Mammary epithelial cell (primary cell): ENCODE results near the gene CD207.

Experiments used
- EZH2 ChIP-seq: IDR thresholded peaks from 2 replicates; pipeline ENCODE4 v1.6.1; 2012; ENCODE audit warnings: low read length, inconsistent platforms, borderline replicate concordance
- TF ChIP-seq, protein P1 (sequence below), 2 donors: IDR thresholded peaks in 1 of 2; conservative IDR thresholded peaks in 1 of 2; 2 replicates each; pipeline ENCODE4 v1.5.1; 2011 to 2012; ENCODE audit warnings: inconsistent platforms in 2 of 2, low read length in 2 of 2, mild to moderate bottlenecking in 2 of 2, control low read depth in 1 of 2, low read depth in 1 of 2; ENCODE audit not compliant: insufficient read depth in 1 of 2; ENCODE audit errors: extremely low read depth in 1 of 2

DNA sequence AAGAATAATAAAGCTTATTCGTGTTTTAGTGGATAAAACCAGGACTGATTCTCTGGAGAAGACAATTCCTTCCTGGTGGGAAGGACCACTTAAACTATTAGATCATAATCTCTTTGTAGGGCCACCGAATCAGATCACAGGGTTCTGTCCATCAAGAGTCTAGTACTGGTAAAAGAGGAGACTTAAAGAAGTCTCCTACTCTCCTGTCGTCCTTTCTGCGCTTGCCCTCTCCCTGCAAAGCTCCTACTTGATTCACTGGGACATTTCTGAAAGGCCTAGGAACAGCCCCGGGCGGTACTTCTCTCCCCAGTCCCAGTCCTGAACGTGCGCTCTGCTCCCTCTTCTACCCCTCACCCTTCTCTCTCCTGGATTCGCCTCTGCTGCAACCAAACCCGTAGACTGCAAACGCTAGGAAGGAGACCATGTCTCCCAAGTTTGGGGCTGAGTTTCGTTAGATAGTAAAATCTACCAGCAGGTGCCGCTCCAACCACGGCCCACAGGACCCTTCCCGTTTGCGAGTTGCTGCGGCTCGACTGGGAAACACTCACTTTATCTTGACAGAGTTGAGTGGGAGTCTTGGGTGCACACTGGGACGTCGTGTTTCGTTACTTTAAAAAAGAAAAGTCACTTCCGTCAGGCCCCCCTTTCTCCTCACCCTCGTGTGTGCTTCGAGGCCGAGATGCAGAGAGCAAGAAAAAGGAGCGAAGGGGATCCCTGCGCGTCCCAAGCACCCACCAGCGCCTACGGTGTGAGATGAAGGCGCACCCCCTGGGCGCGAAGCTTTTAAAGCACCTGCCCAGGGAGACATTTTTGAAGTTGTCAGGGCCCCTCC is 46.1 kb downstream of the CD207 start:
- TF ChIP-seq, protein P1, sequence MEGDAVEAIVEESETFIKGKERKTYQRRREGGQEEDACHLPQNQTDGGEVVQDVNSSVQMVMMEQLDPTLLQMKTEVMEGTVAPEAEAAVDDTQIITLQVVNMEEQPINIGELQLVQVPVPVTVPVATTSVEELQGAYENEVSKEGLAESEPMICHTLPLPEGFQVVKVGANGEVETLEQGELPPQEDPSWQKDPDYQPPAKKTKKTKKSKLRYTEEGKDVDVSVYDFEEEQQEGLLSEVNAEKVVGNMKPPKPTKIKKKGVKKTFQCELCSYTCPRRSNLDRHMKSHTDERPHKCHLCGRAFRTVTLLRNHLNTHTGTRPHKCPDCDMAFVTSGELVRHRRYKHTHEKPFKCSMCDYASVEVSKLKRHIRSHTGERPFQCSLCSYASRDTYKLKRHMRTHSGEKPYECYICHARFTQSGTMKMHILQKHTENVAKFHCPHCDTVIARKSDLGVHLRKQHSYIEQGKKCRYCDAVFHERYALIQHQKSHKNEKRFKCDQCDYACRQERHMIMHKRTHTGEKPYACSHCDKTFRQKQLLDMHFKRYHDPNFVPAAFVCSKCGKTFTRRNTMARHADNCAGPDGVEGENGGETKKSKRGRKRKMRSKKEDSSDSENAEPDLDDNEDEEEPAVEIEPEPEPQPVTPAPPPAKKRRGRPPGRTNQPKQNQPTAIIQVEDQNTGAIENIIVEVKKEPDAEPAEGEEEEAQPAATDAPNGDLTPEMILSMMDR (conservative IDR thresholded peaks at IDR 0.05 in 1 of 2, IDR thresholded peaks at IDR 0.05 in 1 of 2; ENCODE audit: extremely low read depth in 1 of 2, insufficient read depth in 1 of 2, low read depth in 1 of 2, low read length in 2 of 2), result peak; percentile 39 to 72
- TF ChIP-seq EZH2, result peak; percentile 90
